Caki2 (cell line): Measurements from ENCODE around the gene STPG2. TPM values are rescaled to one million over a fixed set of nuclear protein-coding genes. Genes with fewer than 3 reads are reported as not detected.

ENCODE experiments used
- DNase-seq: peaks from one replicate; pipeline ENCODE4 v3.0.0-alpha.2; 2015; ENCODE audit warnings: low read depth
- in situ Hi-C: cut with HindIII; loops from 2 replicates; pipeline ENCODE4 v1.10.0; 2016; ENCODE audit warnings: low sequenced_read_pairs, low pct_unique_long_range_greater_than_20kb, mixed read lengths
- total RNA-seq: library from RNA; depleted of rRNA; stranded (reverse); fragments of >200 nt; shearing (Covaris generic); gene quantifications from 2 replicates; pipeline ENCODE4 v1.2.3, GENCODE V29; 2014; ENCODE audit warnings: low replicate concordance; rRNA removed

STPG2 gene
- total RNA-seq: 0.10 TPM in 1 of 2 replicates, not detected in the other

DNA sequence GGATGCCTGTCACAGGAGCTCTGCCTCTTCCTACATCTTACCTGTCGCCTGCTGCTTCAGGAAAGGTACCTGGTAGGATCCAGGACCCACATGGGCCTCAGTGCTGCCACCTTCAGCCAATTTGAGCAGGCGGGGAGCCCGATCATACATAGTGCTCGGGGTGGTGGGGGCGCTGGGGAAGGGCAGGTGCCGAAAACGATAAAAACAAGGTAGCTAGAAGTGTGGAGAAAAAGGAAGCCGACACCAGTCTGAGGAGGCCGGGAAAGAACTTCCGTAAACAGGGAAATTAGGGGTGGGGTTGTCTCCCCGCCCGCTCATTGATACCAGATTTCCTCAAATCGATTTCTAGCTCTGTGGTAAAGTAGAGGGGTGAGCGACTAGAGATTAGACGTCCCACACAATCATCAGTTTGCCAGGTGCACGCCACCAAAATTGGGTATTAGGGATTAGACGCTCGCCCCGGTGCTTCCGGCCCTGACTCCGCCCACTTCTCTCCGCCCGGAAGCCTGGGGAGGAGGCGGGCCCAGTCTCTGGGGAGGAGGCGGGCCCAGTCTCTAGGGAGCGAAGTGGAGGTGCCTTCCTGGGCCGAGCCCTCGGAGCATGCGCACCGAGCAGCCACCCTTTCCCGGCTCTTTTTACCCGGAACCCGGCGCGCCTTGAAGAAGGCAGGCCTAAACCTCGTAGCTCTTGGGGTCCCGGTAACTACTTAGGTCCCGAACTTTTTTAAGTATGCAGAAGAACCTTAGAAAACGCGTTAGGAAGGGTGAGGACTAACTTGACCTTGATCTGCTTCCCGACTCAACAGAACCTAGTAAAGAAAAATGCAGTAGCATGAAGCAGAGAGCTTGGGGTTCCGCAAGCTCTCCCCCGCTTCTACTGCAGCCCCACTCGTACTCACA is at the start of gene STPG2:
Gene STPG2, minus strand, starts transcription at position 476 of the 899 bp plus-strand sequence.
- in situ Hi-C loops: no loop called here
- peak; percentile 91 for DNase-seq

DNA sequence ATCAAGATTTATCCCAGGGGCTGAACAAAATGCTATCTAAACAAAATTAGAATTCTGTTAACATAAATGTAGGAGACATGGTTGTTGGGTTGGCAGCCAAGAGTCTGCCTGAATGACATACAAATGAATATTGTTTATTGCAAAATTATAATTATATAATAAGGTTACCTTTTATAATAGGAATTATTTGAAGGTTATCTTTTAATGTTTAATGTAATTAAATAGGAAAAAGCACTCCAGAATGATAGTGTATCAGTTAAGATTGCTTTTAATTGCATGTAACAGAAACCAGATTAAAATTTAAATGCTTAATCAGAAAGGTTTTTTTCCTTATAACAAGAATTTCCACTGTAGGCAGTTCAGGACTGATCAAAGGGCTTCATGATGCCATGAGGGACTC is 42.0 kb upstream of the STPG2 start:
- no peak for DNase-seq

DNA sequence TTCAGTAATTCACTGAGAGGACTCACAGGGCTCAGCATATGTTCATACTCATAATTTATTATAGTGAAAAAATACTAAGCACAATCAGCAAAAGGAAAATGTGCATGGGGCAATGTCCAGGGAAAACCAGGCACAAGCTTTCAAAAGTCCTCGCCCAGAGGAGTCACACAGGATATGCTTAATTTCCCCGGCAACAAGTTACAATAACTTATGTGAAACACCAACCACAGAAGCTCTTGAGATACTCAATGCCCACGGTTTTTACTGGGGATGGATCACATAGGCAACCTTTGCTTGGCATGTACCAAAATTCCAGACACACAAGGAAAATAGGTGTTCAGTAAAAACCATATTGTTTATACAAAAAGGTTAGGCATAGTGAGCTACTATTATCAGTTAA is 38.5 kb upstream of the STPG2 start:
- DNase-seq: no peak
- in situ Hi-C loops: no loop called here

More for the DNA sequence above, 42.0 kb upstream of the STPG2 start:
- in situ Hi-C loops: no loop called here

DNA sequence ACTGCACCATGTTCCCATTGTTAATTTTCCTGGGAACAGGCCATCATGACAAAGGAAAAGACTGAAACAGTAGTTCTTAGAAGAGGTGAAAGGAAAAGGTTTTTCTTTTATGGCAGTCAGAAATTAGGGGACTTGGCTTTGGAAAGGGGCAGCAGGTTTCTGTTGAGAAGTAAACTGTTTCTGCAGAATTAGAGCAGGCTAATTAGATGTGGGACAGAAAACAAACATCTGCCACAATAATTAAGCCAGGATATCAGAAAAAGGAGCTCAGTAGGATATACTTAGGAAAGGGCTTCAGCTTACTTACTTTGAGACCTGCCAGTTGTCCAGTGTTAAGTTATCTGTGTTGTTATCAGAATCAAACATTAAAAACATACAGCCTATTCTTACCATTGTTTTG is 36.7 kb upstream of the STPG2 start:
- in situ Hi-C loops: no loop called here
- no peak for DNase-seq

DNA sequence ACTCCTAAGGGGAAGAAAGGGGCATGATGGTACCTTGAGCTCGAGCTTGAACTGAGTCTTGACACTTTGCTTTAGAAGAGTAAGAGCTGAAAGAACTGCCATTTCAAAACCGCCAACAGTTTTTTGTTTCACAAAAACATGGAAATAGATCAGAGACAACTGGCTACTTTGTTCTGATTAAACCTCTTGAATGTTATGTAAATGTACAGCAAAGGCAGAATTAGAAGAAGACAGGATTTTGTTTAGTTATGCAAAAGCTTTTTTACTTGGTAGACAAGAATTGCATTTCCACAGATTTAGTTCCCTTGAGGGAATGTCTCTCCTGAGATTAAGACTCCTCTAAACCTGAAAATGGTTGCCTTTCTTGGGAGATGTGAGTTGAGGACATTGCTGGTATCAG is 33.3 kb upstream of the STPG2 start:
- in situ Hi-C loops: no loop called here
- no peak for DNase-seq

DNA sequence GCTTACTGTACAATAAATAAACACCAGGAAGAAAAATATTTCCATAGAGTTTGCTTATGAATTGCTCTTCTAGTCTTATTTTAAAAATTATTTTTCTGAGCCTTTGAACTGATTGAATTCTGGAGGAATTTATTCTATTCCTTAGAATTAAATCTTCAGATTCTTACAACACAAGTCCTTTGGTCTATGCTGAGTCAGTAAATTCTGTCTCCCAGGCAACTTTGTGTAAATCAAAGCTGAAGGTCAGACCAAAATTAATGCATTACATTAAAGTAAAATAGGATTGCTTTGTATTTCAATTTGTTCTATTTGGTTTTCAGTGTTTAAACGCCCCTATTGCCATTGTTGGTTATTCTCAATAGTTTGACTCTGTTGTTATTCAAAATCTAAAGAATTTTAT is 26.8 kb upstream of the STPG2 start:
- in situ Hi-C loops: no loop called here
- no peak for DNase-seq

DNA sequence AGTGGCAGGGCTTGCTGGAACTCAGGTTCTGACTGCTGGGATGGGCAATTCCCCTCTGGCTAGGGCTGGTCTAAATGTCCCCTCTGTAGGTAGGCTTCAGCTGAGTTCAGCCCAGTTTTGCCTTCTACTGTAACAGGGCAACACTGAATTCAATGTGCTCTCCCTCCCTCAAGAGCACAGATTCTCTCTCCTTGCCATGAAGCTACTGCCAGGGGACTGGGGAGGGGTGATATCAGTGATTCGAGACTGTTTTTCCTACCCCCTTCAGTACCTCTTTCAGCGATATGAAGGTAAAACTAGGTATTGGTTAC is 23.4 kb upstream of the STPG2 start:
- in situ Hi-C loops: no loop called here
- DNase-seq: no peak

DNA sequence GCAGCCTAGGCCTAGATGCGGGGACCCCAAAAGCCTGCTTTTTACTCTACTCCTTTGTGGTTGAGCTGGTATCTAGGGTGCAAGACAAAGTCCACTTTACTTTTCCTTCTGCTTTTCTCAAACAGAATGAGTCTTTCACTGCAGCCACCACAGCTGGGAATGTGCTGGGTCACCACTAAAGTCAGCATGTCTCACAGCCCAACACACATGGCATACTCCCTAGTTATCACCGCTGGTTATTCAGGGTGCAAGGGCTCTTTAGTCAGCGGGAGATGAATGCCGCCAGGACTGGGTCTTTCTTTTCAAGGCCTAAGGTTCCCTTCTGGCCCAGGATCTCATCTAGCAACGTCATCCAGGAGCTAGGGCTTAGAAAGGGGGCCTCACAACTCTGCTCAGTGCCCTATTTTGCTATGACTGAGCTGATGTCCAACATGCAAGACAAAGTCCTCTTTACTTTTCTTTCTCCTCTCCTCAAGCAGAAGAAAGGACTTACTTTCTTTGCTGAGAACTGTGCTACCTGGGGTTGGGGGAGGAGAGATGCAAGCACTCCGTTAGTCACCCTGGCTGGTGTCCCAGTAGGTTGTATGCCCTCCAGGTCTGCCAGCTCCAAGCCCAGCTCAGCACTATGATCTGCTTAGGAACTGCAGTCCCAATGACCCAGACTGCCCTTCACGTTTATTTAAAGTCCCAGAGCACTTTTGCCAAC is 22.9 kb upstream of the STPG2 start:
- in situ Hi-C loops: no loop called here
- DNase-seq: peak; percentile 10

DNA sequence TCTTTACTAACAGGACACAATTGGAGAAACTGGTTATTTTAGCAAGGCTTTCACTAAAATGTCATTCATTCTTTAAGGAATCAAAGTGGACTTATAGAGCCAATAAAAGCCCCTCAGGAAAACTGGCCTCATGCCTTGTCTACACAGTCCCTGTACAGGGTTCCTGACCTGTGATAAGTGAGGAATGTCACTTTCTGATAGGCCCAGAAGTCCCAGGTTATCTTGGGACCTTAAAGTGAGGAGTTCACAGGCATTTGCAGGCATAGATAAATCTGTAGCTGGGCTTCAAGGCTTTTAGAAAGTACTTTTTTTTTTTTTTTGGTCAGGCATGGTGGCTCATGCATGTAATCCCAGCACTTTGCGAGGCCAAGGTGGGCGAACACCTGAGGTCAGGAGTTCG is 19.4 kb upstream of the STPG2 start:
- no peak for DNase-seq
- in situ Hi-C loops: no loop called here

DNA sequence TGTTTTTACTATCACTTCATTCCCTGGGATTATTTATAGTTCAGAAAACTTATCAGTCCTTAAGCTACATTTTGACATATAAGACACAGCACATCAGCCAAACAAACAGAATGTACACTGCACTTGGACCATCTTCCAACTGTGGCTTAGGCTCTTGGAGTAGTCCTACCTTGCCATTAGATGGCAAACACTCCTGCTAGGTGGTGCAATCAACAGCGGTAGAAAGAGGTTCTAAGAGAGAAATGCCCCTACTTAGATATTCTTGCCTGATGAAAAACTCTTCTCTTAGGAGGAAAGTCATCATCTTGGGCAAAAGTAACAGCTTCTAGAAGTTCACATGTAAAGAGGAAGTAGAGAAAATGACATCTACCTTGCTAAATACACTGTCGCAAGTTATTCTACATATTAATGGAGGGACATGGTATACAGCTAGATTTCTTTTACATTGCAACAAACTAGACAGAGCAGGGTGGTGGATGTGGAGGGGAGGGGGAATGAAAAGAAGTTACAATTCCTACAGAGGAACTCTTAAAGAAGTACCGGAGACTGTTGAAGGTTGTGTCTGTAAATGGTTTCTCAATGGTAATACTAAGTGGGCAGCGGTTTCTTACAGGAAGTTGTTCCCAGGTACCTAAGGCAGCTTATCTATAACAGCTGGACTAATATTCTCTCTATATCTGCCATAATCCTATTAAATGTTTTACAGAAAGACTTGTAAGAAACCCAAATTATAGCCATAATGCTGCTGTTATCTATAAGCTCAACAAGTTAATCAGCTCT is 8.1 kb upstream of the STPG2 start:
- in situ Hi-C loops: no loop called here
- DNase-seq: no peak

DNA sequence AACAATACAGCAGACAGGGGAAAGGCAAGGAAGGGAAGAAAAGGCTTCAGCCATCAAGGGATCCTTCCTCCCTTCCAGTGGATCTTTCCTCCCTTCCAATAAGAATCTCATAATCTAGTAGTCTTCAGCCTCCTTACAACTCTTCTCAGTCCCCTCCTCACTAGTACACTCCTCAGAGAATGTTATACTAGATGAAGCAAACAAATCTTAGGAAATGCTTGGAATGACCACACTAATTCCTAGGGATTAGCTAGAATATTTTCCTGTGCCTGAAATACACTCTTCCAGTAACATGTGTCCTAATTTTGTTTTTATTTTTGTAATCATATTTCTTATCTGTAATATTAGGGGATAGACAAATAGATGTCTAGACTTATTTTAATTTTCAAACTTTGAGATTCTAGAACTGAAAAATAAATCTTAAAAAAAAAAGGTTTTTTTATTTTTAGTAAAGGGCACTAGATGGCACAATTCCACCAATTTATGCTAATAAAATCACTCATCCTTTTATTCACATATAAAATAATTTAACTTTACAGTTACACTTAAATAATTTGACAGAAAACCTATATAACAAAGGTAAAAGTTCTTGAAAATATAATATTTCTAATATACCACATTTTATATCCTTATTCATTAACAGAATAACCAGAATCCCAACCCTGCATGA is 7.0 kb upstream of the STPG2 start:
- no peak for DNase-seq
- in situ Hi-C loops: no loop called here

DNA sequence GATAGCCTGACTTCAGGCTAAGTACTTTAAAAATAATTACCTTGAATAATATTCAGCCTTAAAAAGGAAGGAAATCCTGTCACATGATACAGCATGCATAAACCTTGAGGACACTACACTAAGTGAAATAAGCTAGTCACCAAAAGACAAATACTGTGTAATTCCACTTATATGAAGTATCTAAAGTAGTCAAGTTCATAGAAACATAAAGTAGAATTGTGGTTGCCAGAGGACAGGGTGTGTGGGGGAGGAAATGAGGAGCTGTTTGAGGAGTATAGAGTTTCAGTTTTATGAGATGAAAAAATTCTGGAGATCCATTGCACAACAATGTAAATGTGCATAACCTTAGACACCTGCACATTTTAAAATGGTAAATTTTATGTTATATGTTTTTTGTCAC is 5.6 kb upstream of the STPG2 start:
- in situ Hi-C loops: no loop called here
- no peak for DNase-seq

DNA sequence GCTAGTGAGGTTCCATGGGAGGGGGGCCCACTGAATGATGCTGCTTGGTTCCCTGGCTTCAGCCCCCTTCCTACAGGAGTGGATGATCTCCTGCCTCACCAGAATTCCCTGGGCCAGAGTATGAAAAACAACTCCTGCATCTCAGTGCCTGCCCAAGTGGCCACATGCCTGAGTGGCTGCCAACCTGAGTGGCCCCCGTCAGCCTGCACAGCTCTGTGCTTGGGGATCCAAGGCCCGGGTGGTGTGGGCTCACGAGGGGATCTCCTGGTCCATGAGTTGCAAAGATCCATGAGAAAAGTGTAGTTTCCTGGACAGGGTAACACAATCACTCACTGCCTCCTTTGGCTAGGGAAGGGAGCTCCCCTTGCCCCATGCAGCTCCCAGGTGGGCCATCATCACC is 17.1 kb downstream of the STPG2 start:
- in situ Hi-C loops: no loop called here
- no peak for DNase-seq

DNA sequence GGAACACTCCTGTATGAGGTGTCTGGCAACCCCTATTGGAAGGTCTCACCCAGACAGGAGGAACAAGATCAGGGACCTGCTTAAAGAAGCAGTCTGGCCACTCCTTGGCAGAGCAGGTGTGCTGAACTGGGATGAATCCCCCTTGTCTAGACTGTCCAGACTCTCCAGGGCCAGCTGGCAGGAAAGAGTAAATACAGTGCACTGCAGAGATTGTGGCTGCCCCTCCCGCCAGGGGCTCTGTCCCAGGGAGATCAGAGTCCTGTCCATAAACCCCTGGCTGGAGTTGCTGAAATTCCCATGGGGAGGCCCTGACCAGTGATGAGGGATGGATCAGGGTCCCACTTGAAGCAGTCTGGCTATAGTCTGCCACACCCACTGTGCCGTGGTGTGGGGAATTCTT is 17.7 kb downstream of the STPG2 start:
- DNase-seq: no peak
- in situ Hi-C loops: no loop called here

DNA sequence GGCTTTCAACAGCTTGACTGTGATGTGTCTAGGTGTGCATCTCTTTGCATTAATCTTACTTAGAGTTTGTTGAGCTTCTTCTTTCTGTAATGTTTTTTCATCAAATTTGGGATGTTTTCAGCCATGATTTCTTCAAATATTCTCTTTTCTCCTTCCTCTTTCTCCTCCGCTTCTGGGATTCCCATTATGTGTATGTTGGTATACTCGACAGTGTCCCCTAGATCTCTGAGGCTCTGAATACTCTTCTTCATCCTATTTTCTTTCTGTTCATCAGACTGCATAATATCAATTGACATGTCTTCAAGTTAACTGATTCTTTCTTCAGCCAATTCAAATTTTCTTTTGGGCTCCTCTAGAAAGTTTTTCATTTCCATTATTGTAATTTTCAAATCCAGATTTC is 25.9 kb downstream of the STPG2 start:
- in situ Hi-C loops: no loop called here
- no peak for DNase-seq

DNA sequence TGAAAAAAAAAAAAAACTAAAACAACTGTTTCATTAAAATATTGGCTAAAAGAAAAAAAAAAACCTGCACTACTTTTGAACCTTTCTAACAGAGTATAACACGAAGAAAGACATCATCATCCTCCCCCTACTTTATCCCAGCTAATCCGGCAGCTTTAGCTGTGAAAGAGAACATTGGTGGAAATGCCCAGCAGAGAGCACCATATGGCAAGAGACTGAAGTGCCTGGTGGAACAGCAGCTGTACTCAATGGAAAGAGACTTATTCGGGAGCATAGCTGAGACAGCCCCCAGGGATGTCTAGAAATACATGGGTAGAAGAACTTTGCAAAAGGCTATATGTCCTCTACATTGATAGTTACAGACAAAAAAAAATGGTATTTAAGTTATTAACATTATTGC is 30.3 kb downstream of the STPG2 start:
- in situ Hi-C loops: no loop called here
- DNase-seq: no peak

DNA sequence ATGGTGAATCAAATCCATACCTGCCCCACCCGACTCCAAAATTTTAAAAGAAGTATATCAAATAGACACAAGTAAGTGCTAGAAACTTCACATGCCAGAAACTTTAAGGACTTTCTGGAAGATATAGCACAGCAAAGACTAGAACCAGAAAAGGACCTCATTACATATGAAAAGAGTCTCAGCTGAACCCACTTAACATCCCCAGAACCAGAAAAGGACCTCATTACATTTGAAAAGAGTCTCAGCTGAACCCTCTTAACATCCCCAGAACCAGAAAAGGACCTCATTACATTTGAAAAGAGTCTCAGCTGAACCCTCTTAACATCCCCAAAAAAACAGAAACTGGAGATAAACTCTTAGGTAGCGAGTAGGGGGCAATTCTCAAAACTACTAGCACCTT is 32.3 kb downstream of the STPG2 start:
- in situ Hi-C loops: no loop called here
- no peak for DNase-seq

DNA sequence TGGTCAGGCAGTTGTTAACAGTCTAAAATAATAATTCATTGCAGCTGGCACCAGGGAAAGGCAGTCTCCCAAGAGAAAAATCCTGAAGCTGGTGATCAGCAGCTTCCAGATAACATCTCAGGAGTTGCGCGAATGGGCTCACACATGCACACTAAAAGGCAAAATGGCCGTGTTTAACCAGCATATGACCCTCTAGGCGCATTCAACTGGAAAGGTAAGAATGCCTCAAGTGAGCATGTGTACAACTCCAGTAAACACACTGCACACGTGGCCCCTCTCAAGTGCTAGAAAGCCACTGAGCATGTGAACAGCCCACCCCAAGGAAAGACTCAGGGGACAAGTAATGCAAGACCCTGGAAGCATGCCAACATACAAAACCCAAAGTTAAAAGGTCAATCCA is 33.1 kb downstream of the STPG2 start:
- in situ Hi-C loops: no loop called here
- DNase-seq: no peak

DNA sequence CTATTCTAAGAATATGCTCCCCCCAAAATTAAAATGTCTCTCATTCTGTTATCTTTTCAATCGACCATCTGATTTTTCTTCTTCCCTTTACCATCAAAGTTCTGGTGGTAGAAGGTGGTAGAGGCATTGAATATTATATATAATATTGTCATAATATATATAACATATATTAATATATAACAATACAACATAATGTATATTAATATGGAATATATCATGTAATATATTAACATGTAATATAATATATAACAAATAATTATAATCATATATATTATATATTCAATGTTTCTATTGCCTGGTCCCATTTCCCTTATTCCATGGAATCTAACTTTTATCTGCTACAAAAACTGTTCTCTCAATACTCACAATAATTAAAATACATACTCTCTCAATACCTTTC is 40.6 kb downstream of the STPG2 start:
- in situ Hi-C loops: no loop called here
- no peak for DNase-seq
